ENCODE results near the gene TCF7. TPM values are rescaled to one million over a fixed set of nuclear protein-coding genes. Genes with fewer than 3 reads are reported as not detected.

Gene TCF7
- total RNA-seq, 1 experiment from 2014 or later, result 18.2 TPM

- no peaks in the 10 kb centered on the region for H3K79me2 ChIP-seq (ENCODE audit: insufficient read depth, low read length)
- no CpG with 5 or more reads among the region's 1 CpG for WGBS (ENCODE audit: extremely low coverage, insufficient read length, low lambda C conversion rate)
- H3K4me1 ChIP-seq (ENCODE audit: insufficient read depth, low read length), result no peaks in the 10 kb centered on the region
- H3K4ac ChIP-seq (ENCODE audit: low read depth, low read length), result no peak overlapping the region
- no peaks in the 10 kb centered on the region for H3K27me3 Mint-ChIP-seq (ENCODE audit: low read depth)
- no peak overlapping the region for H2BK20ac ChIP-seq (ENCODE audit: low read depth, low read length, poor library complexity, severe bottlenecking)
- no peaks in the 10 kb centered on the region for H3K9me3 ChIP-seq (ENCODE audit: control insufficient read depth, low read depth, low read length)
- no peak overlapping the region for H2BK15ac ChIP-seq (ENCODE audit: low read depth, low read length)
- H2BK120ac ChIP-seq (ENCODE audit: low read depth, low read length, poor library complexity, severe bottlenecking), result no peak overlapping the region
- H2BK12ac ChIP-seq (ENCODE audit: insufficient read length, low read depth, low read length), result no peak overlapping the region
- H4K8ac ChIP-seq (replicated peaks; ENCODE audit: insufficient read length, low read depth, low read length), result no peak overlapping the region
- H4K20me1 ChIP-seq (ENCODE audit: control insufficient read depth, insufficient read depth, insufficient read length), result peaks cover 4% of the 10 kb centered on the region
- H3K27ac ChIP-seq (ENCODE audit: insufficient read length, low read depth, low read length), result no peak overlapping the region
- no peaks in the 10 kb centered on the region for H3K9me3 Mint-ChIP-seq
- peaks cover 3 to 8% of the 10 kb centered on the region in 2 experiments; a peak in 3 of 4 replicates for H3K4me1 Mint-ChIP-seq
- no peaks in the 10 kb centered on the region for H3K23me2 ChIP-seq (ENCODE audit: insufficient read length, low read depth, low read length, poor library complexity, severe bottlenecking)
- no peak overlapping the region for H3K18ac ChIP-seq (ENCODE audit: insufficient read length, low read depth, low read length)
- H3T11ph ChIP-seq (ENCODE audit: low read length), result no peak overlapping the region
- H3K27ac Mint-ChIP-seq, result no peak overlapping the region; a peak in 1 of 7 replicates
- no peak overlapping the region for H3K4me2 ChIP-seq (ENCODE audit: insufficient read depth, insufficient read length, low read length)
- TF ChIP-seq CTCF (conservative IDR thresholded peaks at IDR 0.05), result no peak
- no peak overlapping the region for H3K14ac ChIP-seq (ENCODE audit: insufficient read depth, low read length)
- H2BK5ac ChIP-seq (ENCODE audit: insufficient read length, low read length), result no peak overlapping the region
- H3K4me3 Mint-ChIP-seq, result no peak overlapping the region
- H3K56ac ChIP-seq (ENCODE audit: insufficient read length, low read depth, low read length), result no peak overlapping the region
- no peak overlapping the region for H4K5ac ChIP-seq (ENCODE audit: insufficient read length, low read depth, low read length)
- H3K9ac ChIP-seq (ENCODE audit: extremely low read depth, insufficient read length, low read length), result no peak overlapping the region
- DNase-seq, result no peak
- no peak overlapping the region for H2AK5ac ChIP-seq (ENCODE audit: insufficient read length, low read length)
- H3K23ac ChIP-seq (ENCODE audit: insufficient read length, low read depth, low read length), result no peak overlapping the region
- H3K79me1 ChIP-seq (ENCODE audit: insufficient read depth, low read depth, low read length, poor library complexity, severe bottlenecking), result peaks cover 2% of the 10 kb centered on the region
- no peak overlapping the region for H4K91ac ChIP-seq (ENCODE audit: insufficient read length, low read depth, low read length)
- H3K27me3 ChIP-seq (ENCODE audit: insufficient read depth, low read length), result no peaks in the 10 kb centered on the region
- no peak overlapping the region for H2AFZ ChIP-seq (ENCODE audit: low read length)
- H3K36me3 Mint-ChIP-seq (ENCODE audit: insufficient read depth in 1 of 3, low read depth in 3 of 3), result peaks cover 8 to 65% (median 37%) of the 10 kb centered on the region in 3 experiments; a peak in 6 of 7 replicates
These were observed 30.7 kb downstream of the TCF7 start for GRCh38 chr5:134145041-134145757.

Measured in H9 (cell line).